Activated T-helper 17 cell treated with anti-CD3 and anti-CD28 coated beads, Interleukin-2, amount 50 U/mL, for 72 hours (primary cell): ENCODE results near the gene PCYT1A. TPM values are rescaled to one million over a fixed set of nuclear protein-coding genes. Genes with fewer than 3 reads are reported as not detected.
"Not testable (repeated sequence)": the region's sequence is repeated elsewhere in the genome, so short reads cannot be mapped to it uniquely, and the experiment has no call there.

Experiments
- ATAC-seq: fragments of 150-1000 bp; cut with Tn5 transposase; replicated peaks from 2 replicates; pipeline ENCODE4 v1.10.0; 2021; ENCODE audit warnings: mild to moderate bottlenecking, moderate library complexity
- H3K27ac Mint-ChIP-seq: one replicate; pipeline ENCODE4 v1.8.0; 2022; ENCODE audit warnings: mixed read lengths
- H3K27me3 Mint-ChIP-seq: one replicate; pipeline ENCODE4 v1.8.0; 2022; ENCODE audit warnings: mixed read lengths
- H3K36me3 Mint-ChIP-seq: one replicate; pipeline ENCODE4 v1.8.0; 2022; ENCODE audit warnings: low read depth, mild to moderate bottlenecking, mixed read lengths
- H3K4me1 Mint-ChIP-seq: one replicate; pipeline ENCODE4 v1.8.0; 2022; ENCODE audit warnings: mixed read lengths
- H3K4me3 Mint-ChIP-seq: one replicate; pipeline ENCODE4 v1.8.0; 2022; ENCODE audit warnings: mild to moderate bottlenecking, mixed read lengths
- H3K9me3 Mint-ChIP-seq: one replicate; pipeline ENCODE4 v1.8.0; 2022; ENCODE audit warnings: mixed read lengths
- total RNA-seq, 2 donors: library from RNA; stranded (reverse); gene quantifications; one replicate each; pipeline ENCODE4 v1.2.3, GENCODE V29; 2022

PCYT1A gene
- total RNA-seq: 10 to 100 TPM; 50.8 to 62.0 TPM

- peak within 1 kb of the TSS; percentile 98 for H3K27ac Mint-ChIP-seq
- peak within 1 kb of the TSS; percentile 100 for H3K4me3 Mint-ChIP-seq
- H3K36me3 Mint-ChIP-seq: peaks cover 25% of the 10 kb centered on the region
- peaks cover 17% of the 10 kb centered on the region for H3K4me1 Mint-ChIP-seq
- H3K27me3 Mint-ChIP-seq: no peaks in the 10 kb centered on the region
- no peaks in the 10 kb centered on the region for H3K9me3 Mint-ChIP-seq
- peak; percentile 91 for ATAC-seq
Observed at GRCh38 chr3:196287440-196288140, at the start of gene PCYT1A. PCYT1A (minus strand) TSS chr3:196287726; CDS start chr3:196270531, 17,195 bp downstream.

GRCh38 chr3:196336319-196337145, 49.0 kb upstream of the PCYT1A start:
- H3K36me3 Mint-ChIP-seq: no peaks in the 10 kb centered on the region
- no peak overlapping the region for H3K27ac Mint-ChIP-seq
- ATAC-seq: no peak
- H3K4me1 Mint-ChIP-seq: no peaks in the 10 kb centered on the region
- no peak overlapping the region for H3K4me3 Mint-ChIP-seq
- no peaks in the 10 kb centered on the region for H3K9me3 Mint-ChIP-seq
- H3K27me3 Mint-ChIP-seq: peaks cover 3% of the 10 kb centered on the region

DNA sequence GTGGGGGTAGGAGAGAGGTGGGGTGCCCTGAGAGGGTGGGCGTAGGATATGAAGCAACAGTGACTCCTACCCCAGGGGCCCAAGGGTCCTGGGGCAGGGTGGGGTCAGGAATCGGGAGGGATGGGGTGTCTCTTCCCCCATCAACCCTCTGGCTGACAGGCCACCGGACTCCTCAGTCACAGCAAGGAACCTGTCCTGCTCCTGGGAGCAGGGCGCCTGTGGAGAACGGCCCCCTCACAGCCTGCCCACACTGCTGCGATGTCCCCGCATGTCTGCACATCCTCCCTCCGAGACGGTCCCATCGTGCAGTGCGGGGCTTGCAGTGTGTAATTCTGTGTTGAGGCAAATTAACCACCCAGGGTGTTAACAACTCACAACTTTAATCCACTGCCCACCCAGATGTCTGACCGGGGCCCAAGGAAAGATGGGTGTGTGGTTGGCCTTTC, 48.0 kb upstream of the PCYT1A start:
- no peaks in the 10 kb centered on the region for H3K9me3 Mint-ChIP-seq
- H3K4me3 Mint-ChIP-seq: no peak overlapping the region
- H3K36me3 Mint-ChIP-seq: no peaks in the 10 kb centered on the region
- no peak for ATAC-seq
- peaks cover 3% of the 10 kb centered on the region for H3K27me3 Mint-ChIP-seq
- no peak overlapping the region for H3K27ac Mint-ChIP-seq
- H3K4me1 Mint-ChIP-seq: no peaks in the 10 kb centered on the region

DNA sequence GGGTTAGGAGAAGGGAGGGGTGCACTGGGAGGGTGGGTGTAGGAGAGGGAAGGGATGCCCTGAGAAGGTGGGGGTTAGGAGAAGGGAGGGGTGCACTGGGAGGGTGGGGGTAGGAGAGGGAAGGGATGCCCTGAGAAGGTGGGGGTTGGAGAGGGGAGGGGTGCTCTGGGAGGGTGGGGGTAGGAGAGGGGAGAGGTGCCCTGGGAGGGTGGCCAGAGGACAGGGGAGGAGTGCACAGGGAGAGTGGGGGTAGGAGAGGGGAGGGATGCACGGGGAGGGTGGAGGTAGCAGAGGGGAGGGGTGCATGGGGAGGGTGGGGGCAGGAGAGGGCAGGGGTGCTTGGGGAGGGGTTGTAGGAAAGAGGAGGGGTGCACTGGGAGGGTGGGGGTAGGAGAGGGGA, 47.5 kb upstream of the PCYT1A start:
- no peaks in the 10 kb centered on the region for H3K4me1 Mint-ChIP-seq
- no peak overlapping the region for H3K4me3 Mint-ChIP-seq
- H3K27ac Mint-ChIP-seq: no peak overlapping the region

DNA sequence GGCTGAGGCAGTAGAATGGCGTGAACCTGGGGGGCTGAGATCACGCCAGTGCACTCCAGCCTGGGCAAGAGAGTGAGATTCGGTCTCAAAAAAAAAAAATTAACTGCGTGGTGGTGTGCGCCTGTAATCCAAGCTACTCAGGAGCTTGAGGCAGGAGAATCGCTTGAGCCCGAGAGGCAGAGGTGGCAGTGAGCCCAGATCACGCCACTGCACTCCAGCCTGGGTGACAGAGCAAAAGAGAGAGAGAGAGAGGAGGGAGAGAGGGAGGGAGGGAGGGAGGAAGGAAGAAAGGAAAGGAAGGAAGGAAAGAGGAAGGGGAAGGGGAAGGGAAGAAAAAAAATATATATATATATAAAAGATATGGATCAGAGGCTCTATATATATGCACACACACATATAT, 44.6 kb upstream of the PCYT1A start:
- Mint-ChIP-seq H3K9me3 (no peaks in the 10 kb centered on the region), H3K36me3 (no peaks in the 10 kb centered on the region), H3K27me3 (peaks cover 4% of the 10 kb centered on the region), H3K27ac (no peak overlapping the region), H3K4me3 (no peak overlapping the region), H3K4me1 (no peaks in the 10 kb centered on the region)
- no peak for ATAC-seq

More for the DNA sequence above, 47.5 kb upstream of the PCYT1A start:
- ATAC-seq: no peak
- H3K9me3 Mint-ChIP-seq: no peaks in the 10 kb centered on the region
- H3K36me3 Mint-ChIP-seq: no peaks in the 10 kb centered on the region
- H3K27me3 Mint-ChIP-seq: peaks cover 3% of the 10 kb centered on the region

- Mint-ChIP-seq H3K9me3 (no peaks in the 10 kb centered on the region), H3K4me1 (no peaks in the 10 kb centered on the region), H3K4me3 (no peak overlapping the region), H3K27ac (no peak overlapping the region), H3K27me3 (peaks cover 4% of the 10 kb centered on the region), H3K36me3 (no peaks in the 10 kb centered on the region)
- ATAC-seq: no peak
Observed at GRCh38 chr3:196327405-196327804, 39.9 kb upstream of the PCYT1A start.

DNA sequence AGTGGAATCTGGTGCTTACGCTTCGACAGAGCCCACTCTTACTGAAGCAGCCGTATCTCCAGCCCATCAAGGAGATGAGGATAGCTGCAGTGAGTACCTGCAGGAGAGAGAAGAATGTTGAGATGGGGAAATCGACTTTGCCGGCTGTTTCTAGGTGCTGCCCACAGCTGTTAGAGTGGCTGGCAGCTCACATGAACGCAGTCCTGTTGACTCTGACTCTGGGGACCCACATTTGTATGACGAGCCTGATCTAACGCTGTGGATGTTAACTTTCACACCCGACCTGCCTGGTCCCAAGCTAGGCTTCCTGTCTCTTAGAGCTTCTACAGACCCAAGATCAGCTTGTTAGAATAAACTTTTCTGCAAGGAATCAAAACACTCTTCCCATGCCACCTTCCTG, 39.4 kb upstream of the PCYT1A start:
- H3K4me1 Mint-ChIP-seq: no peaks in the 10 kb centered on the region
- H3K36me3 Mint-ChIP-seq: no peaks in the 10 kb centered on the region
- H3K4me3 Mint-ChIP-seq: no peak overlapping the region
- no peak overlapping the region for H3K27ac Mint-ChIP-seq
- no peak for ATAC-seq
- peaks cover 4% of the 10 kb centered on the region for H3K27me3 Mint-ChIP-seq
- no peaks in the 10 kb centered on the region for H3K9me3 Mint-ChIP-seq

GRCh38 chr3:196323691-196324090, 36.2 kb upstream of the PCYT1A start:
- no peak overlapping the region for H3K27ac Mint-ChIP-seq
- no peaks in the 10 kb centered on the region for H3K36me3 Mint-ChIP-seq
- H3K4me3 Mint-ChIP-seq: no peak overlapping the region
- no peaks in the 10 kb centered on the region for H3K4me1 Mint-ChIP-seq
- ATAC-seq: no peak
- H3K27me3 Mint-ChIP-seq: peaks cover 4% of the 10 kb centered on the region
- no peaks in the 10 kb centered on the region for H3K9me3 Mint-ChIP-seq

- Mint-ChIP-seq H3K4me1 (no peaks in the 10 kb centered on the region), H3K4me3 (no peak overlapping the region), H3K36me3 (no peaks in the 10 kb centered on the region), H3K27ac (no peak overlapping the region), H3K27me3 (peaks cover 4% of the 10 kb centered on the region), H3K9me3 (no peaks in the 10 kb centered on the region)
- no peak for ATAC-seq
Observed at GRCh38 chr3:196323016-196323415, 35.5 kb upstream of the PCYT1A start.

GRCh38 chr3:196321162-196321561, 33.6 kb upstream of the PCYT1A start:
- H3K4me1 Mint-ChIP-seq: peaks cover 6% of the 10 kb centered on the region
- no peaks in the 10 kb centered on the region for H3K9me3 Mint-ChIP-seq
- H3K27ac Mint-ChIP-seq: no peak overlapping the region
- no peak for ATAC-seq
- H3K36me3 Mint-ChIP-seq: peaks cover 5% of the 10 kb centered on the region
- H3K27me3 Mint-ChIP-seq: no peaks in the 10 kb centered on the region
- H3K4me3 Mint-ChIP-seq: no peak overlapping the region

DNA sequence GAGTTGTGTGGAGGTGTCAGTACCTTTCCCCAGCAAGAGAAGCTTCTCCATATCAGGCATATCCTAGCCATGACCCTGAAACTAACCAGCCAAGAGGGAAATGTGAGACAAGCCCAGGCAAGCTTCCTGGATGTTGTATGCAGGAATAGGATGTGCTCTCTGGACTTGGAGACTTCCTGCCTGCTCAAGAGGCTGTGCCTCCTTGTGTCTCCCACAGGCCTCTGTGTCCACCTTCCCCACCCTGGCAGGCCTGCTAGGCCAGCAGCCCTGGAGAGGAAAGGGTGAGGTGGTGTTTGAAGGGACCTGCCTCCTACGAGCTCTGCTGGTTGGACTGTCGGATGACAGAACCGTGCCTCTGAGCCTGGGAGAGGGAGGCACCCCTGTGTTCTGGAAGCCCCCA, 32.6 kb upstream of the PCYT1A start:
- H3K27ac Mint-ChIP-seq: no peak overlapping the region
- H3K27me3 Mint-ChIP-seq: no peaks in the 10 kb centered on the region
- no peak overlapping the region for H3K4me3 Mint-ChIP-seq
- H3K36me3 Mint-ChIP-seq: peaks cover 5% of the 10 kb centered on the region
- ATAC-seq: no peak
- no peaks in the 10 kb centered on the region for H3K9me3 Mint-ChIP-seq
- peaks cover 6% of the 10 kb centered on the region for H3K4me1 Mint-ChIP-seq

- H3K9me3 Mint-ChIP-seq: no peaks in the 10 kb centered on the region
- H3K27ac Mint-ChIP-seq: peak within 1 kb of the TSS; percentile 93
- peak within 1 kb of the TSS; percentile 86 for H3K4me3 Mint-ChIP-seq
- H3K4me1 Mint-ChIP-seq: peaks cover 6% of the 10 kb centered on the region
- no peaks in the 10 kb centered on the region for H3K27me3 Mint-ChIP-seq
- ATAC-seq: peak; percentile 96
- H3K36me3 Mint-ChIP-seq: peaks cover 12% of the 10 kb centered on the region
Observed at GRCh38 chr3:196317687-196318467, 30.4 kb upstream of the PCYT1A start, which contains the start of gene DYNLT2B. DYNLT2B (minus strand) TSS chr3:196318240; CDS start chr3:196318152, 88 bp downstream.

DNA sequence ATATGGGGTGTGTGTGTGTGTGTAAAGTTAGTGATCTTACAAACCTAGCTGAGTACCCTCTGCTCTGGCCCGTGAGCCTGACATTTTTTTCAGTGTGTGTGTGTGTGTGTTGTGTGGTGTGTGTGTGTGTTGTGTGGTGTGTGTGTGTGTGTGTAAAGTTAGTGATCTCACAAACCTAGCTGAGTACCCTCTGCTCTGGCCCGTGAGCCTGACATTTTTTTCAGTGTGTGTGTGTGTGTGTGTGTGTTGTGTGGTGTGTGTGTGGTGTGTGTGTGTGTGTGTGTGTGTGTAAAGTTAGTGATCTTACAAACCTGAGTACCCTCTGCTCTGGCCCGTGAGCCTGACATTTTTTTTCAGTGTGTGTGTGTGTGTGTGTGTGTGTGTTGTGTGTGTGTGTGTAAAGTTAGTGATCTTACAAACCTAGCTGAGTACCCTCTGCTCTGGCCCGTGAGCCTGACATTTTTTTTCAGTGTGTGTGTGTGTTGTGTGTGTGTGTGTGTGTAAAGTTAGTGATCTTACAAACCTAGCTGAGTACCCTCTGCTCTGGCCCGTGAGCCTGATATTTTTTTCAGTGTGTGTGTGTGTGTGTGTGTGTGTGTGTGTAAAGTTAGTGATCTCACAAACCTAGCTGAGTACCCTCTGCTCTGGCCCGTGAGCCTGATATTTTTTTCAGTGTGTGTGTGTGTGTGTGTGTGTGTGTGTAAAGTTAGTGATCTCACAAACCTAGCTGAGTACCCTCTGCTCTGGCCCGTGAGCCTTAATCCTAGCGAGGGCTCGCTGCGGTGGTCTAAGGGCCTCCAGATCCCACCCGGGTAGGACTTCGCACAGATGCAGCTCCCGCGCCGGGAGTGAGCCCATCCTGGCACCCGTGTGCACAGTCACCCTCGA, 29.5 kb upstream of the PCYT1A start:
- peak overlapping the region; percentile 93 for H3K27ac Mint-ChIP-seq
- H3K4me3 Mint-ChIP-seq: peak overlapping the region; percentile 86
- not testable (repeated sequence) for H3K9me3 Mint-ChIP-seq, H3K27me3 Mint-ChIP-seq, H3K4me1 Mint-ChIP-seq, ATAC-seq
- H3K36me3 Mint-ChIP-seq: peaks cover 12% of the 10 kb centered on the region
